Adrenal gland (tissue), 5 donors: ENCODE results near the gene AP5M1.

ENCODE experiments used
- POLR2A ChIP-seq, 2 donors: fragments of 450-650 bp; IDR thresholded peaks; one replicate each; pipeline ENCODE4 v1.6.1; 2017; ENCODE audit warnings: antibody characterized with exemption in 2 of 2, mild to moderate bottlenecking in 2 of 2, moderate library complexity in 1 of 2
- TF ChIP-seq, protein P1 (sequence below), 6 experiments: fragments of 450-650 bp in 4 of 6; fragments of 200-600 bp in 2 of 6; sonication (generic) in 1 of 6; IDR thresholded peaks; 1 replicate in 5 of 6; 2 replicates in 1 of 6; pipeline versions ENCODE4 v1.5.1 to v1.8.0; 2016 to 2021; ENCODE audit warnings: antibody characterized with exemption in 6 of 6, mild to moderate bottlenecking in 2 of 6, moderate library complexity in 1 of 6
- donor health status: DM: no; HTN: no; CAD: no.

DNA sequence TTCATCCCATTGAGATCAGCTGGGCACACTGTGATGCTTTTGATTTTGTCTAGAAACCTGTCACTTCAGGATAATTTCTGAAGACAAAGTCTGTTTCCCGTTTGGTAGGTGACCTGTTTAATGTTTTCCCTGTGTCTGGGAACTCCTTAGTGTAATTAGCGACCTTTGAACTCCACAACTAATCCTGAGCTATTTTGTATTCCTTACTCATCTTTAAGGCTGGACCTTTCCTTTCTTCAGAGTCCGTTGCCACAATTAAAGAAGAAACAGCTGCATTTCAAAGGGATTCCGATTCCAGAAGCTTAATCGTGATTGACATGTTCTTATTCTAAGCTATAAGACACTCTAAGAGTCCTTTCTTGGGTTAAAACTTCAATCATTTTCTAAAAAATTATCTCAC lies 22.0 kb downstream of the AP5M1 start:
- no peak for TF ChIP-seq POLR2A (IDR thresholded peaks at IDR 0.05)
- TF ChIP-seq, protein P1, sequence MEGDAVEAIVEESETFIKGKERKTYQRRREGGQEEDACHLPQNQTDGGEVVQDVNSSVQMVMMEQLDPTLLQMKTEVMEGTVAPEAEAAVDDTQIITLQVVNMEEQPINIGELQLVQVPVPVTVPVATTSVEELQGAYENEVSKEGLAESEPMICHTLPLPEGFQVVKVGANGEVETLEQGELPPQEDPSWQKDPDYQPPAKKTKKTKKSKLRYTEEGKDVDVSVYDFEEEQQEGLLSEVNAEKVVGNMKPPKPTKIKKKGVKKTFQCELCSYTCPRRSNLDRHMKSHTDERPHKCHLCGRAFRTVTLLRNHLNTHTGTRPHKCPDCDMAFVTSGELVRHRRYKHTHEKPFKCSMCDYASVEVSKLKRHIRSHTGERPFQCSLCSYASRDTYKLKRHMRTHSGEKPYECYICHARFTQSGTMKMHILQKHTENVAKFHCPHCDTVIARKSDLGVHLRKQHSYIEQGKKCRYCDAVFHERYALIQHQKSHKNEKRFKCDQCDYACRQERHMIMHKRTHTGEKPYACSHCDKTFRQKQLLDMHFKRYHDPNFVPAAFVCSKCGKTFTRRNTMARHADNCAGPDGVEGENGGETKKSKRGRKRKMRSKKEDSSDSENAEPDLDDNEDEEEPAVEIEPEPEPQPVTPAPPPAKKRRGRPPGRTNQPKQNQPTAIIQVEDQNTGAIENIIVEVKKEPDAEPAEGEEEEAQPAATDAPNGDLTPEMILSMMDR (IDR thresholded peaks at IDR 0.05) = no peak
